GM19452 (cell line): ENCODE results near the gene MRLN.
"Not testable (repeated sequence)": the region's sequence is repeated elsewhere in the genome, so short reads cannot be mapped to it uniquely, and the experiment has no call there.

Experiments
- ATAC-seq: cut with Tn5 transposase; IDR thresholded peaks from one replicate; pipeline ENCODE4 v1.9.1; 2021; ENCODE audit not compliant: unreplicated experiment

MRLN gene

DNA sequence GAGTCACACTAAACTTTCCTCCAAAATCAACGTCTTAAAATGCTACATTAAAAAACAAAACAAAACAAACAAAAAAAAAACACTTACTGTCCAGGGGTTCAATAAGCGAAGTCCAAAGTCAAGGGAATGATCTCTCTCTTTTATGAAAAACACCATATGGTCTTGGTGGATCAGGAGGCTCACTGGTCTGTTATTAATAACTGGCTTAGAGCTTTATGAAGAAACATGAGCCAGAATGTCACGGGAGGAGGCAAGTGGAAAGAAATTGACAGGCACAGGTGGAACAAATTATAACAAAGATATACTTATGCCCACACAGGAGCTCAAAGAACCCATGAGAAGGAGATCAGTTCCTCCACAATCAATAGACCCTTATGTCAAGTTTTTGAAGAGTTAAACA lies at the start of gene MRLN:
TSS of gene MRLN (minus strand) at position 189 of the 400 bp plus-strand sequence.
- no peak for ATAC-seq

DNA sequence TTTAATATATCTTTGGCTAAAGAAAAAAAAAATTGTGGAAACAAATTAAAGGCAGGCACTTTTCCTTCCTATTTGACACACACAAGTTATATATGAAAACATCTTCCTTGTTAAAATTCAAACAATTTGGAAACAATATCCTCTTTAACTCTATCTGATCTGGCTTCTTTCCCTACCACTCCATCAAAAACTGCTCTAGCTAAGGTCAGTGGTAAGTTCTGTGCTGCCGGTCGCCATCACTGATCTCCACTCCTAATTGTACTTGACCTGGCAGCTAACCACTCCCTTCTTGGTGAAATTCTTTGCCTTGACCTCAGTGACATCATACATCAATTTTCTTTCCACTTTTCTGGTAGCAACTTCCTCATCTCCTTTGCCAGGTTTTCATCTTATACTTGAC lies 47.9 kb upstream of the MRLN start:
- ATAC-seq: no peak

DNA sequence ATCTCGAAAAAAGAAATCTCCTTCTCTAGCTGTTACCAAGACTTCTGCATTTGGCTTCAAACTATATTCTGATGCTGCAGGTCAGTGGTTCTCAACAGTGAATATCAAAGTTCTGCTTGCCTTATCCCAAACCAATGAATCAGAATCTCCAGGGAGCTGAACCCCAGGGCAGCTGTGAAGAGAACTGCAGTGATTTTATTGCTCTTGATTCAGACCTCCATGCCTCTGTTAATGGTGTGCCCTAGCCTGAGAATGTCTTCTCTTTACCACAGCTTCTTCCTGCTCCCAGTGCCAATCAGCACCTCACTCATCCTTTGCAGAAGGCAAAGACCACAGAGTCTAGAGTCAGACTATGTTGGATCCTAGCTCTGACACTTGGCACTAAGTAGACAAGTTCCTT lies 46.2 kb upstream of the MRLN start:
- ATAC-seq: no peak

DNA sequence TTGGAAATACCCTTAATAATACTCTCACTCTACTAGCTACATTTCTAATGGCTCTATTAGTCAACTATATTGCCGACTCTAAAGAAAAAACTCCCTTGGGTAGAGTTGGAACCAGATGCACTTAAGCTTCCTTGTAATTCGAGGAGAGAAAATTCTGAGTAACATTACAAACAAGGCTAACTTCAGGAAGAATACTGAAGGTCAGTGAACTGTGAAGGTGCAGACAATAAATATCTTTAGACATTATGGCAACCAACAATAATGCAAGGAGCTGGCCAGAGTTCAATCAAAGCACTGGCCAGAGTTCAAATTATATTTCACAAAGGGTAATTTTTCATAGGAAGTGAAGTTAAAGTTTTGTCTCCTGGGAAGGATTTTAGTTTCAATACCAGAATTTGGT lies 40.7 kb upstream of the MRLN start:
- ATAC-seq: no peak

DNA sequence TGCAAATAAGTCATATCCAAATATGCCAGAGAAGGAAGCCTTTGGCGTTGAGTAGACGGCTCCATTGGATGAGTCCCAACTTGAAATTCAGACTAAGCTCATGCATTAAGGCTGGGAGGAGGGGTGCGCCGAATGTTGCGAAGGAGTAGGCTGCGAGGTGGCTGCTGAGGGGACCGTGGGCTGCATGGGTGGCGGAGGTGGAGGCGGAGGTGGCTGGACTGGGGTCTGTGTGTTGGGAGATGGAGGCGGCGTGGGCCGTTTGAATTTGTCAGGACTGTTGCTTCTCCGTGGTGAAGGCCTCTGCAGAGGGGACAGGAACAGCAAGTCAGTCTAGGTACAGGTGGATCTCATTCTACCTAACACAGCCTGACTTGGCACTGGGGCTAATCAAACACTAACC lies 39.6 kb upstream of the MRLN start:
- no peak for ATAC-seq

DNA sequence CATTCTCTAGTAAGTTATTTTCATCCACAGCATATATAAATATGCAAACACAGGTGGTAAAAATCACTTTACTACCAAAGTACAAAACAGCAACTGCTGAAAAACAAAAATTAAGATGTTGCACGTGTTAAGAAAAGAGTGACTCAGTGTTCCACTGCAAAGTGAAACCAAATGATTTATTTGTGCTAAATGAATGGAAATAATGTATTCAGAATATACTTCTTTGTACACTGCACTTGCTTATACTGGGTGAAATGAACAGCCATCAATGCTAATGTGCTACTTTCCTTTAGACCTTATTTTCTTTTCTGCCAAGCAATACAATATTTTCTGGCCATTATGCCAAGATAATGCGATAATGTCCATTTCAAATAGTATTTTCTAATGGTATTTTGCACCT lies 38.3 kb upstream of the MRLN start:
- no peak for ATAC-seq

DNA sequence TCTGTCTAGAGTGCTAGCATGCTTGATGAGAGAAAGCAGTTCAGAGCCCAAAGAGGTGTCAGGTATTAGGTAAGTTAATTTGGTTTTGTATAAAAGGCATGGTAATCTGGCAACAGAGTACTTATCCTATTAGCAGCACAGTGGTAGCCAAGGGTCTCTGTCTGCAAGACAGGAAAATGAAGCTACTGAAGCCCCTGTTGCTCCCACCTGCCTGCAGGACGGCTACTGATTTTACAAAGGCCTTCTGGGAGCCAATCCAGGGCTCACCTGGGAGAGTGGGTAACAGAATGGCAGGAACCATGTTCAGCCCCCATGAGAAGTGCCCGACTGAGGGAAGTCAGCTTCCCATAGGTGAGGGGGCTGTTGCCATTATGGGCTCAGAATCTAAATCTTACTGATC lies 36.8 kb upstream of the MRLN start:
- ATAC-seq: not testable (repeated sequence)

DNA sequence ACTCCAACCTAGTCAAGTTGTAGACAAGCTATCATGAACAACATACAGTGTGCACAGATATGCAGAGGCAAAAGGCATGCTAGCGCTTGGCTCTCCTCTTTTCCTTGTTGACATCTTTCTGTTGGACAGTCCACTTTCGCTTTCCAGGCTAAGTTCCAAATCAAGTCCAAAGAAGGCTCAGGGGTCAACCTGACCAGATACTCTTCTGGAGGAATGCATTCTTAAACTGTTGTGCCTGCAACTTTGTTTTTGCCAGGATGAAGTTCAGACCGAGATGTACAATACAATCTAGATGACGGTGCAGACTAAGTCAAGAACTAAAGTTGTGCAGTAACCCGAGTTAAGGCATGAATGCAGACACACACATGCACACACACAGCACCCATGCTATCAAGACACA lies 35.7 kb upstream of the MRLN start:
- not testable (repeated sequence) for ATAC-seq

DNA sequence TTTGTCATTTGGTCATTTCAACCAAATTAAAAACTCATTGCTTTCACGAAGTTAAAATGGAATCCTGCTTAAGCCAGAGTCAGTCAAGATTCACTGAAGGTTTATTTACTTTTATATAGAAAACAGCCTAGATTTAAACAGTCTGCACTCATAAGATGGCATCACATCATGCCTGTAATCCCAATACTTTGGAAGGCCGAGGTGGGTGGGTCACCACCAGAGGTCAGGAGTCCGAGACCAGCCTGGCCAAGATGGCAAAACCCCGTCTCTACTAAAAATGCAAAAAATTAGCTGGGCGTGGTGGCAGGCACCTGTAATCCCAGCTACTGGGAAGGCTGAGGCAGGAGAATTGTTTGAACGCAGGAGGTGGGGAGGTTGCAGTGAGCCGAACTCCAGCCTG lies 33.8 kb upstream of the MRLN start:
- ATAC-seq: not testable (repeated sequence)

DNA sequence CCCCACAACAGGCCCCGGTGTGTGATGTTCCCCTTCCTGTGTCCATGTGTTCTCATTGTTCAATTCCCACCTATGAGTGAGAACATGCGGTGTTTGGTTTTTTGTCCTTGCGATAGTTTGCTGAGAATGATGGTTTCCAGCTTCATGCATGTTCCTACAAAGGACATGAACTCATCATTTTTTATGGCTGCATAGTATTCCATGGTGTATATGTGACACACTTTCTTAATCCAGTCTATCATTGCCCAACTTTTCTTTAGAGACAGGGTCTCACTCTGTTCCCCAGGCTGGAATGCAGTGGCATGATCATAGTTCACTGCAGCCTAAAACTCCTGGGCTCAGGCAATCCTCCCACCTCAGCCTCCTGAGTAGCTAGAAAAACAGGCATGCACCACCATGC lies 32.2 kb upstream of the MRLN start:
- ATAC-seq: not testable (repeated sequence)

DNA sequence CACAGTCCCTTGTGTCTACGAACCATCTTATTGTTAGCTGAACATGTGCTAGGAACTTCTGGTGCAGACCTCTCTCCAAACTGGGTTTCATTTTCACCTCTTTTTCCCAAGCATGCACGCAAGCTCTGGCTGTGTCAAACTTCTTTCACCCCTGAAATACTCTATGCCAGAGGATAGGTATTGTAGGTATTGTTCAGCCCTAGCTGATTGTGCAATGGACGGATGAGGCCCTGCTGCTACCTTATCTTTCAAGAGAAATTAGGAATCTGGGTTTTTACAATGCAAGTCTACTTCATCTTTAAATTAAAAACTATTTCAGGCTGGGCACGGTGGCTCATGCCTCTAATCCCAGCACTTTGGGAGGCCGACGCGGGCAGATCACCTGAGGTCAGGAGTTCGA lies 28.3 kb upstream of the MRLN start:
- no peak for ATAC-seq

DNA sequence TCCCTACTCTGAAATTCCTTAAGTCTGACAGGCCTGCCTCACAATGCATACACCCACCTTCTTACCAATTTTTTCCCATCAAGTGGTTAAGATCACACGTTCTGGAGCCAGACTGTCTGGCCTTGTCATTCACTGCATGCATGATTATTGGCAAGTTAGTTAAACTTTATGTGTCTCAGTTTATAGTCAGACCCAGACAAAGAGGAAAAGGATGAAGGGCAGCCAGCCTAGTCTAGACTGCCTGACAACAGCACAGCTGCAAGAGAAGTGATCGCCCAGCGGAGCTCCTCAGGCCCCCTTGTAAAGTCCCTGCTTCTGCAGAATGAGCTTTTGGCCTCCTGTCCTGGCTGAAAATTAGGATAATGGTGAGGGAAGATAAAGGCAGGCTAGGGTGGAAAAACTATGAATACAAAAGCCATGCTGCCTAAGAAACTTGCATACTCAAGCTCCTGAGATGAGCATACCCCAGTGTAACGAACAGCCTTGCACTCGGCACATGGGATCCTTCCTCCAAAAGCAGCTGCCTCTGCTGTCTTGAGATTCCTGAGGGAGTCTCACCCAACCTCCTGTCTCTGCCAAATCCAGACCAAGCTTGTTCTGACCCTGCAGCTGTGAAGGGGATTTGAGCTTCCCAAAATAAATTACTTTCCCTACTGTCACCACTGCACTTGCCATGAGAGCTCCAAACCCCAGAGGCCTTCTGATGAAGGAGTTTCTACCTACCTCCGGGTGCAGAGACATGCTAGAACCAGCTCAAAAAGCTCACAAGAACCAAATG lies 26.7 kb upstream of the MRLN start:
- ATAC-seq: no peak

DNA sequence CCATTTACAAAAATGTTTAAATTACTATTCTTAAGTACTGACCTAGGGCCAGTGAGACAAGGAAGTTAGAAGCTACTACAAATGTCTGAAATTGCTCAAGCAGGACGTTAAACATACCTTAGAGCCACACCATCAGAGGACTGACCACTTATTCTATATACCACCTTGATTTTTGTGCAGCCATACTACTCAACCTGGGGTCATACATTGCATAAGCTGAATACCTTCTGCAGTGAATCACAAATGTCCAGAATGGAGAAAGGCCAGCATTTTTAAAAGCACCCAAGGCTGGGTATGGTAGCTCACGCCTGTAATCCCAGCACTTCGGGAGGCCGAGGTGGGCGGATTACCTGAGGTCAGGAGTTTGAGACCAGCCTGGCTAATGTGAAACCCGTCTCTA lies 21.2 kb upstream of the MRLN start:
- ATAC-seq: no peak

DNA sequence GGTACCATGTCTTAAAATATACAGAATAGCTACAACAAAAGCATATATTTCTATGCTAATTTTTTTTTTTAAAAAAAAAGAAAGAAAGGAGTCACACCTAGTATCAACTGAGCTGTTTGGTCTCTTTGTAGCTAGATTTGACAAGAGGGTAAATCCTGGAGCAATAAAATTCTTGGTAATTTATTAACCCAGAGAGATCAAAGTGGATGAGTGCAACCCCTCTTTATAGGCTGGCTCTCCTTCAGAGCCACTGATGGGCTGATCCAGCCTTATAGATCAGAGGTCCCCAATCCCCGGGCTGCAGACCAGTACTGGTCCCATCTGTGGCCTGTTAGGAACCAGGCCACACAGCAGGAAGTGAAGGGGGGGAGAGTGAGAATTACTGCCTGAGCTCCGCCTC lies 19.8 kb upstream of the MRLN start:
- ATAC-seq: no peak

DNA sequence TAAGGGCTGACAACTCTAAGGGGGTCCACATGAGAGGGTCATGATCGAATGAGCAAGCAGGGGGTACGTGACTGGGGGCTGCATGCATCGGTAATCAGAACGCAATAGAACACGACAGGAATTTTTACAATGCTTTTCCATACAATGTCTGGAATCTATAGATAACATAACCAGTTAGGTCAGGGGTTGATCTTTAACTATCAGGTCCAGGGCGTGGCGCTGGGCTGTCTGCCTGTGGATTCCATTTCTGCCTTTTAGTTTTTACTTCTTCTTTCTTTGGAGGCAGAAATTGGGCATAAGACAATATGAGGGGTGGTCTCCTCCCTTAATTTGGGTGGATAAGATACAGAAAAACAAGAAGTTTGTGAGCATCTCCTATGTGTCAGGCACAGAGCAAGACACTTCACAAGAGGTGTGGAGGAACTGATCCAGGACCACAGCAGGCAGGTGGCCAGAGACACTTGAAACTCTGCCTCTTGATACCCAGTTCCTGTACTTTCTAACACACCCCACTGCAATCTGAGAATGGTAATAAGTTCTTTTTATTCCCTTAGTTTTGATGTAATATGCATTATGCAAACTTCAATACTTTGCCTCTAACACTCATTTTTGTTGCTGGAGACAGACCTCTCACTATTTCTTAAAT lies 18.0 kb upstream of the MRLN start:
- no peak for ATAC-seq

DNA sequence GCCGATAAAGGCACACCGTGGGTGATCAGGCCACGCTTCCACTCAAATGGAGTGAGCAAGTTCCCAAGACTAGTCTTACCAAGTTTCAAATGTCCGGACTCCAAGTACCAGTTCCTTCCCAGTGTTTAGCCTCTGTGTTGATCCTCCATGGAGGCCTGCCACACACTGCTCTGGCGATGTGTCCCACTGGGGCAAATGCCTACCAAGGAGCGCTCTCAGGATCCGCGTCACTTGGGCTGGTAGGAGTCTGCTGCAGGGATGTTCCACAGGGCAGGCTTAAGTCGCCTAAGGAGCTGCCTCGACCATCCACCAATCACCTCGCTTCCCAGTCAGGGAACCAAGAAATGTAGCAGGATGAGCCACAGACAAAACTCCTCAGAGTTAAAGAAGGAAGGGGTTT lies 17.4 kb upstream of the MRLN start:
- ATAC-seq: no peak

DNA sequence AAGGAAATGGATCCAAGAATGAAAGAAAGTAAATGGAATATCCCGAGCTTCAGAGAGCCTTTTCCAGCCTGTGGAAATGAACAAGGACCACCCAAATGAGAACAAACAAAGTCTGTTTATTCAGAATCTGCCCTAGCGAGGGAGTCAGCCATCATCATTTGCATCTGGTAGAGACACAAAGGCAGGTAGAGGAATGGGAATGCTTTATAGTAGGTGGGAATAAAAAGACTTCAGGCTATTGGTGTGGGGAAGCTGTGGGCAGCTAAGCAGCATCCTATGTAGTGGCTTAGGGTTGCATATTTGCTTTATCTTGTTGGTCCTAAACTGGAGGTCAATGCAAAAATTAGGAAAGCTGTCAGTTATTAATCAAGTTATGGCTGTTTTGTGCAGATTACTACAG lies 9.2 kb upstream of the MRLN start:
- no peak for ATAC-seq

DNA sequence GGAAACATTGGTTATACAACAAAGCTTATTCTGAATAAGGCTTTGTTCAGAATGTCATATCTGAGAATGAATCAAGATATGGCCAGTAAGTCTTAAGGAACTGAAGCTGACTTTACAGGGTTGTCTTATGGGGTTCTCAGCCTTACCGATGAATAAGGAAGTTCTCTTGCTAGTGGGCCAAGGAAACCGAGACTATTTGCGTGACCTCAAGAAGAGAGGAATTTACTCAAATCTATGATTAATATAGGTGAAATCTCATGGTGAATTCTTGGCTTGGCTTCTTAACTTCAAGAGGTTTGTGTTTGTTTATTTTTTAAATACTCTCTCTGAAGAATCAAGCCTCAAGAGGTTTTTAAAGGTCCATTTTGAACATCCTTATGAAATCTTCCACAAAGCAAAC lies 4.7 kb upstream of the MRLN start:
- ATAC-seq: no peak

DNA sequence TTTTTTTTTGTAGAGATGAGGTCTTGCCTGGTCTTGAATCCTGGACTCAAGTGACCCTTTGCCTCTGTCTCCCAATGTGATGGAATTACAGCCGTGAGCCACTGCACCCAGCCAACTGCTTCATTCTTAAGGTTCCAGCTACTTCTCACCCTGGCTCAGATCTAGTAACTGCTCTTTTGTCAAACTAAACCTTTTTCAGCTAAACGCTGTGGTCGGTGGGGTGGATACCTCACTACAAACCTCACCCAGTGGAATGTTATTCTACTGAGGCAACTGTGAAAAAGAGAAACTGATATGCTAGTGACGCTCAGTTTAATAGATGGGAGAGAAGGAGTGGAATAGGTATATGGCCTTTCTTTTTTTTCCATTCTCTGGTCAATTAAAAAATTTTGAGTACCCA lies 1.7 kb upstream of the MRLN start:
- no peak for ATAC-seq

DNA sequence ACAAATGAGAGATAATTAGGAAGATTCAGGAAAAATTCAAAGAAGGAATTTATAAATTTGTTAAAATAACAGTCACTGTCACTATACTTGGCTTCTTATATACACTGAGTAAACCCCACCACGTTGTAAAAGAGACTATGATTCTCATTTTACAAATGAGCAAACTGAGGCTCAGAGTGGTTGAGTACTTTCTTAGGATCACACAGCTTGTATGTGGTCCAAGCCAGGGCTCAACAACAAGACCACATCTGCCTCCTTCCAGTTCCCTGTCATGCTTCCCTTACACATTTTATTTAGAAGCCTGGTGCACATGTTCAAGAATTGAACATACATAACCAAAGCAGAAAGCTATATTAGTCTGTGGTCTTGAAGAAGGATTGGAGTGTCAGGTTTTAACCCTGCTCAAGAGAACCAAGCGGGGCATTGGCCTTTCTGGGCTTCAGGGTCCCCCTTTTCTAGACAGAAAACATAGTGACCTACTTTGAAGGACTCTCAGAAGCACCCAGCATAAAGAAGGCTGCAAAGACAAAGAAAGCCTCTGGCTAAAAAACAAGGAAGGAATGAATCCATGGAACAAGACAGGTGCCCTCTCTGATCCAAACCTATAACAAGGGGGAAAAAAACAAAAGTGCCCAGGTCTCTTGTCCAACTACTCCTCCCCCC lies 846 bp downstream of the MRLN start:
- no peak for ATAC-seq

DNA sequence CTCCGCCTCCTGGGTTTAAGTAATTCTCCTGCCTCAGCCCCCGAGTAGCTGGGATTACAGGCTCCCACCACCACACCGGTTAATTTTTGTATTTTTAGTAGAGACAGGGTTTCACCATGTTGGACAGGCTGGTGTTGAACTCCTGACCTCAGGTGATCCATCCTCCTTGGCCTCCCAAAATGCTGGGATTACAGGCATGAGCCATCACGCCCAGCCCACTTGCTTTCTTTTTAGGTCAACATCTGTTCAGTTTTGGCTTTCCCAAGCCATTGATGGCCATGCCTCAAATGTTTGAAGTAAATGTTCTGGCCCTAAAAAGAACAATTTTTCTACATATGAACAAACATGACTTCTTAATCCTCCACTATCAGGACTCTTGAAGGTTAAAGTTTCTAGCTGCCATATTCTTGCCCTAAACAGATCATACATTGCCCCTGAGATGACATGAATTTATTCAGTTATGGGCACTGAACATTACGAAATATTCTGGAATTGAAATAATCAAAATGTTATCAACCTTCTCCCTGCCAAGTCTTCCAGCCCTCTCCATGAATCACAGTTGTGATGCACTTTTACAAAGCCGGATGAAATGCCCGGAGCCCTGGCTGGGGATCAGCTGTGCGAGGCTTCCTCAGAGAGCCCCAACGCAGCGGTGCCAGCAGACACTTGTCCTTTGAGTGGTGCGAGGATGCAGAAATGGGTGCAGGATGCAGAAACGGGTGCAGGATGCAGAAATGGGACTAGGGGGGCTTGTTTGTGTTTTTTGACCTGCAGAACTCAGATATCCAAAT lies 2.9 kb downstream of the MRLN start:
- no peak for ATAC-seq

DNA sequence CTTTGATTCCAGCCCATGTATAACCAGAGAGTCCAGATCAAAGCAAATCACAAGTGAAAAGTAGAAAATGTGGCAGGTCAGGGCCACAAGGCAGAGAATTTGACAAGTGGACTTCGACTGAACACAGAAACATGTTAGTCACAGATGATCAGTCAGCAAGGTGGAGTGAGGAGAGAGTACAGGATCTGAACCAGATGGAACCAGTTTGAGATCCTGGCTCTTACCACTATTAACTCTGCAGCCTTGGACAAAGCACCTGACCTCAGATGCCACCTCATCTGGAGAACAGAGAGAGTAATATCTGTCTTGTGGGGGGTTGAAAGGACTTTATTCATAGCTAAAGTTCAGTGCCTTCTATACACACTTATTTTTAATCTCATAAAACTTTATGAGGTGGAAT lies 4.4 kb downstream of the MRLN start:
- peak; percentile 60 for ATAC-seq
